Body of pancreas (tissue), 4 donors: ENCODE results near the gene BGN.

ENCODE experiments used
- CTCF ChIP-seq, 7 experiments: fragments of 450-650 bp in 4 of 7; fragments of 200-600 bp in 3 of 7; sonication (generic) in 3 of 7; IDR thresholded peaks; one replicate each; pipeline ENCODE4 v1.5.1; 2016 to 2019; ENCODE audit warnings: antibody characterized with exemption in 7 of 7
- POLR2A ChIP-seq, 3 donors: fragments of 450-650 bp; IDR thresholded peaks; one replicate each; pipeline ENCODE4 v1.6.1; 2016; ENCODE audit warnings: antibody characterized with exemption in 3 of 3, mild to moderate bottlenecking in 2 of 3

- no peak for TF ChIP-seq POLR2A (IDR thresholded peaks at IDR 0.05)
- no peak for TF ChIP-seq CTCF (IDR thresholded peaks at IDR 0.05)
These were observed 47.2 kb upstream of the BGN start for GRCh38 chrX:153447581-153447960.
